Choroid plexus epithelial cell (primary cell): ENCODE results near the gene AGTRAP.

Experiments
- DNase-seq: peaks from one replicate; pipeline ENCODE4 v3.0.0-alpha.2; 2010; ENCODE audit warnings: low read depth
- H3K4me3 ChIP-seq: 2 replicates; pipeline ENCODE4 v1.5.1; 2011; ENCODE audit warnings: low read depth, mild to moderate bottlenecking, control low read depth, low read length, moderate library complexity
- TF ChIP-seq, protein P1 (sequence below): conservative IDR thresholded peaks from 2 replicates; pipeline ENCODE4 v1.5.1; 2011; ENCODE audit warnings: low read depth, mild to moderate bottlenecking, control low read depth, inconsistent platforms, low read length, moderate library complexity

The AGTRAP gene

DNA sequence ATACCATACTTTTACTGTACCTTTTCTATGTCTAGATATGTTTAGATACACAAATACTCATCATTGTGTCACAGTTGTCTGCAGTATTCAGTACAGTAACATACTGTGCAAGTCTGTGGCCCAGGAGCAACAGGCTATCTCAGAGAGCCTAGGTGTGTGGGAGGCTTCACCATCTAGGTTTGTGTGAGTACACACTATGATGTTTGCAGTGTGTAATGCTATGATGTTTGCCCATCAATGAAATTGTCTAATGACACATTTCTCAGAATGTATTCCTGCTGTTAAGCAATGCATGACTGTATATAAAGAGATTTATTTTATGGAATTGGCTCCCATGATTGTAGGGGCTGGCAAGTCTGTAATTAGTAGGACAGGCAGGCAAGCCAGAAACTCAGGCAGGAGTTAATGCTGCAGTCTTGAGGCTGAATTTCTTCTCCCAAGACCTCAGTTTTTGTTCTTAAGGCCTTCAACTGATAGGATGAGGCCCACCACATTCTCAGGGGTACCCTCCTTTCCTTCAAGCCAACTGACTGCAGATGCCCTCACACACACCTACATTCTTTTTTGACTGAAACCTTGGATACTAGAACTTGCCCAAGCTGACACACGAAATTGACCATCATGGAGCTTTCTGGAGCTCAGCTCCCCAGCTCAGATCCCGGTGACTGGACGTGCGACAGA is 7.7 kb upstream of the AGTRAP start:
- no peak for DNase-seq
- TF ChIP-seq, protein P1, sequence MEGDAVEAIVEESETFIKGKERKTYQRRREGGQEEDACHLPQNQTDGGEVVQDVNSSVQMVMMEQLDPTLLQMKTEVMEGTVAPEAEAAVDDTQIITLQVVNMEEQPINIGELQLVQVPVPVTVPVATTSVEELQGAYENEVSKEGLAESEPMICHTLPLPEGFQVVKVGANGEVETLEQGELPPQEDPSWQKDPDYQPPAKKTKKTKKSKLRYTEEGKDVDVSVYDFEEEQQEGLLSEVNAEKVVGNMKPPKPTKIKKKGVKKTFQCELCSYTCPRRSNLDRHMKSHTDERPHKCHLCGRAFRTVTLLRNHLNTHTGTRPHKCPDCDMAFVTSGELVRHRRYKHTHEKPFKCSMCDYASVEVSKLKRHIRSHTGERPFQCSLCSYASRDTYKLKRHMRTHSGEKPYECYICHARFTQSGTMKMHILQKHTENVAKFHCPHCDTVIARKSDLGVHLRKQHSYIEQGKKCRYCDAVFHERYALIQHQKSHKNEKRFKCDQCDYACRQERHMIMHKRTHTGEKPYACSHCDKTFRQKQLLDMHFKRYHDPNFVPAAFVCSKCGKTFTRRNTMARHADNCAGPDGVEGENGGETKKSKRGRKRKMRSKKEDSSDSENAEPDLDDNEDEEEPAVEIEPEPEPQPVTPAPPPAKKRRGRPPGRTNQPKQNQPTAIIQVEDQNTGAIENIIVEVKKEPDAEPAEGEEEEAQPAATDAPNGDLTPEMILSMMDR = no peak
- H3K4me3 ChIP-seq = no peak overlapping the region

DNA sequence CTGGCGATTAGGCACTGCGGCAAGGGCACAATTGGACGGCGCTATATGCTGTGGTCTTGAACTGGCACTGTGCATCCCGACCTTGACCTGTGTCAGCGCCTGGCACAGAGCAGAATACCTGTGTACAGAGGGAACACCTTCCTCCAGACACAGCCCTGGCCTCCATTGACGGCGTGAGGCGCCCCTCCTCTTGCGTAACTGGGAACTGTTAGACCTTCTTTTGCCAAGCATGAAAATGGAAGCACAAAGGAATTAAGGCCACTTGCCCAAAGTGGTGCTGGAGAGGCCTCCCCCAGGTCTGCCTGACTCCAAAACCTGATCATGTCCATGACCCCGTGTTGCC is 6.8 kb upstream of the AGTRAP start:
- no peak for DNase-seq
- TF ChIP-seq, protein P1 = no peak
- H3K4me3 ChIP-seq = no peak overlapping the region

DNA sequence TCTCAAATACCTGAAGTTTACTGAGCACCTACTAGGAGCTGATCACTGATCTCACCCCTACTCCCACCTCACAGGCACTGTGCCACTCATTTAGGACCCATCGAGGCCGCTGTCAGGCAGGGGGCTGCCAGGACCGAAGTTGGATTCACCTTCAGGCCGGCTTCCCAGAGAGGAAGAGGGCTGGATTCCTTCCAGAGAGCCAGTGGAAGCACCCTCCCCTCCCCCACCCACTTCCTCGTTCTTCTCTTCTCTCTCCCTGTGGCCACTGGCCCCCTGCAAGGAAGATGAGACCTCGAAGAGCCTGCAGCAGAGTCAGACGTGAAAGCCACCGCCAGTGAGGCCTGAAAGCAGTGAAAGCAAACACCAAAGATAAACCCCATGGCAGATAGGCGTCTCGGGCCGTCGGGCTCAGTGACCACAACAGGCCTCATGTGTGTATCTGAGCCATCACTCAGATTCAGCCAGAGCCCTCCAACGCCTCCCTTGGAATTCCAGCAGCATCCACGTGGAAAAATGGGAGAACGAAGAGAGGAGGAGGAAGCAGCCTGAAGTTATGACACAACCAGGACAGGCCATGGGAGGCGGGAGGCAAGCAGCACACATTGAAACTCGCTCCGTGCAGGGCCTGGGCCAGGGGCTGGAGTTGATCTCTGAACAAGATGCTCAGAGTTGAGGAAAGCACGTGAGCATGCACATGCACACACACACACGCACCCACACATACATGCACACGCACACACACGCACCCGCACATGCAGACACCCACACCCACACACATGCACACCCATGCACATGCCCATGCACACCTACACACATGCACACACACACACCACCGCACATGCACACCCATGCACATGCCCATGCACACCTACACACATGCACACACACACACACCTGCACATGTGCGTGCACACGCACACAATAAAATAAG is 6.2 kb upstream of the AGTRAP start:
- no peak overlapping the region for H3K4me3 ChIP-seq
- no peak for DNase-seq
- TF ChIP-seq, protein P1 = no peak

DNA sequence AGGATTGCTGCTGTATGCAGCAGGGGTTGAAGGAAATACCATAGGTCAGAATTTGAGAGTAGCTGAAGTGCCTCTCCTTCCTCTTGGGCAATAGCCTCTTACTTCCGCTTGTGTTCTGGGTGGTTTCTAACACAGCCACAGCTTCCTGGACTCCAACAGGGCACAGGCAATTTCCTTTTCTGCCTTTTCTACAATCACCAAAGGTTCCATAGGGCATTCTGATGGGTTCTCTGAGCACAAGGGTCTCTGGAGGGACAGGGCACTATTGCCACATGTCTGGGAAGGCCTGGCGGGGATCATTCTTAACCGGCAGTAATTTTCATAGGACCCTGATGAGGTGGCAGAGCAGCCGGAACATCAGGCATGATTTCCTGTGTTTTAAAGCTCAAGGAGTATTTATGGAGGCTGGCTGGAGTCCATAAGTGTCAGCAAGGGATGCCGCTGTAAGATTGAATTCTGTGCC is 5.5 kb upstream of the AGTRAP start:
- H3K4me3 ChIP-seq = no peak overlapping the region
- peak; percentile 67 for DNase-seq
- TF ChIP-seq, protein P1 = no peak

DNA sequence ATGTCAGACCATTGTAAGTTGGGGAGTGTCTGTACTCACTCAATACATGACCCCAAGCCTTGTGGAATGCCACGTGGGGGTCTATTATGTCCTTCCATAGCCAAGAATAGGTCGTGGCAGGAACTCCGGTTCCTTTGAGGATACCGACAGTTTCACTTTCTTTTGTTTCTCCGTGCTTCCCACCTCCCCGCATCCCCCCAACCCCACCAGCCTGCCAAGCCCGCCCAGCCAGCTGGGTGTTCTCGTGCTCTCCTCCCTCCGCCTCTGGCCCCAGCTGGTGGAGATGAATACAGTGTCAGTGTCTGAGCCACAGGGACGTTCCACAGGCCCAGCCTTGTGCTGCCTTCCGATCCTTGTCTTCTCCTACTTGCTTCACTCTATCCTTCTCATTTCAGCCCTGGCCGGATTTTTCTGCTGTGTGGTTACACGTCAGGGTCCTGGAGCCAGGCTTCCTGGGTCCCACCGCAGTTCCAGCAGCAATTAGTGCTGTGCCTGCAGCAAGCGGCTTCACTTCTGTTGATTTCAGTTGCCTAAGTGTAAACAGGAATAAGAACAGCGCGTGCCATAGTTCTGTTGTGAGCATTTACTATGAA is 4.1 kb upstream of the AGTRAP start:
- TF ChIP-seq, protein P1 = no peak
- H3K4me3 ChIP-seq = peak overlapping the region; percentile 32
- DNase-seq = peak; percentile 67

DNA sequence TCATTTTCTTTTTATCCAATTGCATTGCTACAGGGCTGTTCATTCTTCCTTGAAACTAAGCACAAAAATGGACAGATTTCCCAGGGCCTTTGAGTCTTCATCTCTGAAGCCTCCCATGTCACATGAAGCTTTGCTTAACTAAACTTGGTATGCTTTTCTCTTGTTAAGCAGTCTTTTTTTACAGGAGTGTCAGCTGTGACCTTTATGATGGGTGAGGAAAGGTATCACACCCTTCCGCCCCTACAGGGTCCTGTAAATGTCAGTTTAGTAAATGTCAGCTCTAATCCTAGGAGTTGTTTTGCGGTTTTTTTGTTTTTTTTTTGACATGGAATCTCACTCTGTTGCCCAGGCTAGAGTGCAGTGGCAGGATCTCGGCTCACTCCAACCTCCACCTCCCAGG is 2.6 kb upstream of the AGTRAP start:
- TF ChIP-seq, protein P1 = no peak
- no peak overlapping the region for H3K4me3 ChIP-seq
- DNase-seq = no peak
